MM.1S (cell line): ENCODE measurements around the gene HSPB9.

Experiments used
- EZH2 ChIP-seq: fragments of 300-600 bp; sonication (generic); optimal IDR thresholded peaks from 2 replicates; pipeline ENCODE3; 2017; ENCODE audit warnings: low read depth, mild to moderate bottlenecking, antibody characterized with exemption, low read length, mixed read lengths
- EZH2phosphoT487 ChIP-seq: fragments of 300-600 bp; sonication (generic); IDR thresholded peaks from 2 replicates; pipeline ENCODE4 v1.6.1; 2018; ENCODE audit warnings: antibody characterized with exemption, low read length
- TF ChIP-seq, protein P1 (sequence below): fragments of 300-600 bp; sonication (generic); IDR thresholded peaks from 2 replicates; pipeline ENCODE4 v1.5.1; 2016; ENCODE audit warnings: antibody characterized with exemption, low read length, mixed read lengths

GRCh38 chr17:42133461-42134041 lies 10.9 kb downstream of the HSPB9 start:
- TF ChIP-seq, protein P1, sequence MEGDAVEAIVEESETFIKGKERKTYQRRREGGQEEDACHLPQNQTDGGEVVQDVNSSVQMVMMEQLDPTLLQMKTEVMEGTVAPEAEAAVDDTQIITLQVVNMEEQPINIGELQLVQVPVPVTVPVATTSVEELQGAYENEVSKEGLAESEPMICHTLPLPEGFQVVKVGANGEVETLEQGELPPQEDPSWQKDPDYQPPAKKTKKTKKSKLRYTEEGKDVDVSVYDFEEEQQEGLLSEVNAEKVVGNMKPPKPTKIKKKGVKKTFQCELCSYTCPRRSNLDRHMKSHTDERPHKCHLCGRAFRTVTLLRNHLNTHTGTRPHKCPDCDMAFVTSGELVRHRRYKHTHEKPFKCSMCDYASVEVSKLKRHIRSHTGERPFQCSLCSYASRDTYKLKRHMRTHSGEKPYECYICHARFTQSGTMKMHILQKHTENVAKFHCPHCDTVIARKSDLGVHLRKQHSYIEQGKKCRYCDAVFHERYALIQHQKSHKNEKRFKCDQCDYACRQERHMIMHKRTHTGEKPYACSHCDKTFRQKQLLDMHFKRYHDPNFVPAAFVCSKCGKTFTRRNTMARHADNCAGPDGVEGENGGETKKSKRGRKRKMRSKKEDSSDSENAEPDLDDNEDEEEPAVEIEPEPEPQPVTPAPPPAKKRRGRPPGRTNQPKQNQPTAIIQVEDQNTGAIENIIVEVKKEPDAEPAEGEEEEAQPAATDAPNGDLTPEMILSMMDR, result no peak
- TF ChIP-seq EZH2, result no peak
- TF ChIP-seq EZH2phosphoT487, result no peak
